Kidney epithelial cell (primary cell): ENCODE results near the gene WDR41. TPM values are rescaled to one million over a fixed set of nuclear protein-coding genes. Genes with fewer than 3 reads are reported as not detected.
"Not testable (repeated sequence)": the region's sequence is repeated elsewhere in the genome, so short reads cannot be mapped to it uniquely, and the experiment has no call there.

Source experiments
- DNase-seq: peaks from one replicate; pipeline ENCODE4 v3.0.0-alpha.2; 2010; ENCODE audit warnings: low read depth
- H3K27me3 ChIP-seq: 2 replicates; pipeline ENCODE4 v1.6.0; 2011; ENCODE audit warnings: low read length; ENCODE audit not compliant: control insufficient read depth, insufficient read depth
- H3K36me3 ChIP-seq: 2 replicates; pipeline ENCODE4 v1.5.1; 2011; ENCODE audit warnings: low read length; ENCODE audit not compliant: control insufficient read depth, insufficient read depth
- H3K4me3 ChIP-seq: 2 replicates; pipeline ENCODE4 v1.5.1; 2011; ENCODE audit warnings: low read depth, mild to moderate bottlenecking, control low read depth, low read length
- CTCF ChIP-seq: IDR thresholded peaks from 2 replicates; pipeline ENCODE4 v1.5.1; 2011; ENCODE audit warnings: mild to moderate bottlenecking, moderate library complexity, low read length, control low read depth, inconsistent platforms; ENCODE audit not compliant: insufficient read depth, poor library complexity, severe bottlenecking
- total RNA-seq: library from RNA; depleted of rRNA; stranded (reverse); fragments of >200 nt; gene quantifications from 2 replicates; pipeline ENCODE4 v1.2.3, GENCODE V29; 2015

WDR41 gene
- total RNA-seq, 1 donor from 2014 or later = 68.6 TPM

GRCh38 chr5:77499973-77500372, 7.9 kb upstream of the WDR41 start:
- Histone ChIP-seq H3K36me3 (no peaks in the 10 kb centered on the region), H3K27me3 (no peaks in the 10 kb centered on the region), H3K4me3 (no peak overlapping the region)
- DNase-seq = no peak
- no peak for TF ChIP-seq CTCF

- no peak for DNase-seq
- Histone ChIP-seq H3K27me3 (no peaks in the 10 kb centered on the region), H3K36me3 (no peaks in the 10 kb centered on the region), H3K4me3 (no peak overlapping the region)
- no peak for TF ChIP-seq CTCF
Measured at GRCh38 chr5:77499441-77499840, 7.3 kb upstream of the WDR41 start.

GRCh38 chr5:77498952-77499351, 6.8 kb upstream of the WDR41 start:
- no peak for DNase-seq
- no peaks in the 10 kb centered on the region for H3K36me3 ChIP-seq
- H3K4me3 ChIP-seq = no peak overlapping the region
- no peaks in the 10 kb centered on the region for H3K27me3 ChIP-seq
- no peak for TF ChIP-seq CTCF

- TF ChIP-seq CTCF = no peak
- DNase-seq = no peak
- no peak overlapping the region for H3K4me3 ChIP-seq
- H3K27me3 ChIP-seq = no peaks in the 10 kb centered on the region
- no peaks in the 10 kb centered on the region for H3K36me3 ChIP-seq
Measured at GRCh38 chr5:77494935-77495334, 2.8 kb upstream of the WDR41 start.

GRCh38 chr5:77492653-77493000, 511 bp upstream of the WDR41 start:
- Histone ChIP-seq H3K4me3 (peak overlapping the region; percentile 94), H3K27me3 (no peaks in the 10 kb centered on the region), H3K36me3 (no peaks in the 10 kb centered on the region)
- DNase-seq = no peak
- no peak for TF ChIP-seq CTCF

GRCh38 chr5:77490741-77491344, 1.3 kb downstream of the WDR41 start:
- H3K36me3 ChIP-seq, DNase-seq, H3K27me3 ChIP-seq: not testable (repeated sequence)
- peak overlapping the region; percentile 94 for H3K4me3 ChIP-seq
